ENCODE data around the gene APBB2.

Gene APBB2

GRCh38 chr4:40856840-40857362 lies 357.4 kb downstream of the APBB2 start:
- no peak overlapping the region for H3K23ac ChIP-seq (ENCODE audit: low read length)
- no CpG with 5 or more reads among the region's 51 CpGs for WGBS (ENCODE audit: extremely low coverage, insufficient coverage, insufficient read length)

GRCh38 chr4:40856277-40856839 lies 358.0 kb downstream of the APBB2 start:
- Histone ChIP-seq H3K79me1 (ENCODE audit: low read length) (no peaks in the 10 kb centered on the region), H3K79me2 (ENCODE audit: control insufficient read depth, insufficient read depth, low read length, poor library complexity) (no peaks in the 10 kb centered on the region), H4K8ac (ENCODE audit: low read depth, low read length) (no peak overlapping the region), H3K27ac (ENCODE audit: low read depth, low read length) (no peak overlapping the region), H4K12ac (ENCODE audit: low read depth, low read length) (no peak overlapping the region), H2BK120ac (ENCODE audit: insufficient read depth, low read length, poor library complexity) (no peak overlapping the region), H2AK5ac (ENCODE audit: low read length) (no peak overlapping the region), H3K36me3 (ENCODE audit: control insufficient read depth in 1 of 2, insufficient read depth in 2 of 2, low read length in 2 of 2) (peaks cover 3 to 13% of the 10 kb centered on the region in 2 experiments), H4K91ac (ENCODE audit: low read depth, low read length) (no peak overlapping the region), H3K27me3 (ENCODE audit: insufficient read depth, low read length) (no peaks in the 10 kb centered on the region), H3K4me1 (ENCODE audit: control insufficient read depth in 1 of 2, insufficient read depth in 2 of 2, low read length in 2 of 2) (peaks cover 4% of the 10 kb centered on the region in 2 experiments), H3K23ac (ENCODE audit: low read length) (no peak overlapping the region), H3K4me3 (ENCODE audit: low read depth, low read length) (peak overlapping the region; percentile 63), H2BK5ac (ENCODE audit: low read depth, low read length, poor library complexity) (no peak overlapping the region), H3K14ac (ENCODE audit: low read length) (no peak overlapping the region), H3K9me3 (ENCODE audit: insufficient read depth, low read depth, low read length) (no peaks in the 10 kb centered on the region), H3K18ac (ENCODE audit: low read length) (no peak overlapping the region), H3K4me2 (ENCODE audit: low read length) (peak overlapping the region; percentile 86), H2BK12ac (ENCODE audit: low read length) (no peak overlapping the region), H3K4ac (ENCODE audit: low read depth, low read length) (no peak overlapping the region), H2AFZ (ENCODE audit: insufficient read depth, low read length, poor library complexity) (no peak overlapping the region), H3K9ac (ENCODE audit: low read length) (no peak overlapping the region)
- WGBS (ENCODE audit: extremely low coverage, insufficient coverage, insufficient read length): no CpG with 5 or more reads among the region's 16 CpGs
- DNase-seq: no peak

More at GRCh38 chr4:40856840-40857362, 357.4 kb downstream of the APBB2 start:
- Histone ChIP-seq H3K4ac (ENCODE audit: low read depth, low read length) (no peak overlapping the region), H3K4me2 (ENCODE audit: low read length) (peak overlapping the region; percentile 86), H3K79me1 (ENCODE audit: low read length) (no peaks in the 10 kb centered on the region), H2AK5ac (ENCODE audit: low read length) (no peak overlapping the region), H3K27ac (ENCODE audit: low read depth, low read length) (no peak overlapping the region), H3K4me3 (ENCODE audit: low read depth, low read length) (peak overlapping the region; percentile 63), H3K14ac (ENCODE audit: low read length) (no peak overlapping the region), H4K8ac (ENCODE audit: low read depth, low read length) (no peak overlapping the region), H3K79me2 (ENCODE audit: control insufficient read depth, insufficient read depth, low read length, poor library complexity) (no peaks in the 10 kb centered on the region), H2BK120ac (ENCODE audit: insufficient read depth, low read length, poor library complexity) (no peak overlapping the region), H3K4me1 (ENCODE audit: control insufficient read depth in 1 of 2, insufficient read depth in 2 of 2, low read length in 2 of 2) (peaks cover 4% of the 10 kb centered on the region in 2 experiments), H3K18ac (ENCODE audit: low read length) (no peak overlapping the region), H3K9ac (ENCODE audit: low read length) (no peak overlapping the region), H3K36me3 (ENCODE audit: control insufficient read depth in 1 of 2, insufficient read depth in 2 of 2, low read length in 2 of 2) (peaks cover 3 to 13% of the 10 kb centered on the region in 2 experiments), H4K91ac (ENCODE audit: low read depth, low read length) (no peak overlapping the region), H3K9me3 (ENCODE audit: insufficient read depth, low read depth, low read length) (no peaks in the 10 kb centered on the region), H2BK5ac (ENCODE audit: low read depth, low read length, poor library complexity) (no peak overlapping the region), H3K27me3 (ENCODE audit: insufficient read depth, low read length) (no peaks in the 10 kb centered on the region), H4K12ac (ENCODE audit: low read depth, low read length) (no peak overlapping the region), H2AFZ (ENCODE audit: insufficient read depth, low read length, poor library complexity) (no peak overlapping the region), H2BK12ac (ENCODE audit: low read length) (no peak overlapping the region)
- peak; percentile 63 to 82 for DNase-seq

- H2BK12ac ChIP-seq (ENCODE audit: low read length): no peak overlapping the region
- peaks cover 1 to 5% of the 10 kb centered on the region in 2 experiments for H3K36me3 ChIP-seq (ENCODE audit: control insufficient read depth in 1 of 2, insufficient read depth in 2 of 2, low read length in 2 of 2)
- H3K14ac ChIP-seq (ENCODE audit: low read length): no peak overlapping the region
- DNase-seq: no peak
- H2BK5ac ChIP-seq (ENCODE audit: low read depth, low read length, poor library complexity): no peak overlapping the region
- no peak overlapping the region for H4K12ac ChIP-seq (ENCODE audit: low read depth, low read length)
- H4K8ac ChIP-seq (ENCODE audit: low read depth, low read length): no peak overlapping the region
- no peaks in the 10 kb centered on the region for H3K79me1 ChIP-seq (ENCODE audit: low read length)
- no peaks in the 10 kb centered on the region for H3K27me3 ChIP-seq (ENCODE audit: insufficient read depth, low read length)
- H2BK120ac ChIP-seq (ENCODE audit: insufficient read depth, low read length, poor library complexity): no peak overlapping the region
- no peaks in the 10 kb centered on the region for H3K9me3 ChIP-seq (ENCODE audit: insufficient read depth, low read depth, low read length)
- no peak overlapping the region for H3K4ac ChIP-seq (ENCODE audit: low read depth, low read length)
- H3K23ac ChIP-seq (ENCODE audit: low read length): no peak overlapping the region
- no peak overlapping the region for H2AFZ ChIP-seq (ENCODE audit: insufficient read depth, low read length, poor library complexity)
- H3K27ac ChIP-seq (ENCODE audit: low read depth, low read length): no peak overlapping the region
- no peak overlapping the region for H3K4me2 ChIP-seq (ENCODE audit: low read length)
- no peak overlapping the region for H4K91ac ChIP-seq (ENCODE audit: low read depth, low read length)
- H3K4me3 ChIP-seq (ENCODE audit: low read depth, low read length): no peak overlapping the region
- H3K79me2 ChIP-seq (ENCODE audit: control insufficient read depth, insufficient read depth, low read length, poor library complexity): no peaks in the 10 kb centered on the region
- H3K18ac ChIP-seq (ENCODE audit: low read length): no peak overlapping the region
- H3K9ac ChIP-seq (ENCODE audit: low read length): no peak overlapping the region
- no CpG with 5 or more reads among the region's 4 CpGs for WGBS (ENCODE audit: extremely low coverage, insufficient coverage, insufficient read length)
- H3K4me1 ChIP-seq (ENCODE audit: control insufficient read depth in 1 of 2, insufficient read depth in 2 of 2, low read length in 2 of 2): no peaks in the 10 kb centered on the region
- no peak overlapping the region for H2AK5ac ChIP-seq (ENCODE audit: low read length)
These were observed 363.8 kb downstream of the APBB2 start for GRCh38 chr4:40850496-40850895.

GRCh38 chr4:40848940-40849339 lies 365.4 kb downstream of the APBB2 start:
- Histone ChIP-seq H3K14ac (ENCODE audit: low read length) (no peak overlapping the region), H2AK5ac (ENCODE audit: low read length) (no peak overlapping the region), H3K4me3 (ENCODE audit: low read depth, low read length) (no peak overlapping the region), H3K36me3 (ENCODE audit: control insufficient read depth in 1 of 2, insufficient read depth in 2 of 2, low read length in 2 of 2) (peaks cover 3 to 4% of the 10 kb centered on the region in 2 experiments), H3K4me1 (ENCODE audit: control insufficient read depth in 1 of 2, insufficient read depth in 2 of 2, low read length in 2 of 2) (no peaks in the 10 kb centered on the region), H2AFZ (ENCODE audit: insufficient read depth, low read length, poor library complexity) (no peak overlapping the region), H2BK12ac (ENCODE audit: low read length) (no peak overlapping the region), H3K9ac (ENCODE audit: low read length) (no peak overlapping the region), H4K91ac (ENCODE audit: low read depth, low read length) (no peak overlapping the region), H3K79me1 (ENCODE audit: low read length) (no peaks in the 10 kb centered on the region), H3K79me2 (ENCODE audit: control insufficient read depth, insufficient read depth, low read length, poor library complexity) (no peaks in the 10 kb centered on the region), H2BK120ac (ENCODE audit: insufficient read depth, low read length, poor library complexity) (no peak overlapping the region), H3K4me2 (ENCODE audit: low read length) (no peak overlapping the region), H2BK5ac (ENCODE audit: low read depth, low read length, poor library complexity) (no peak overlapping the region), H3K23ac (ENCODE audit: low read length) (peak overlapping the region; percentile 38), H3K27ac (ENCODE audit: low read depth, low read length) (no peak overlapping the region), H3K27me3 (ENCODE audit: insufficient read depth, low read length) (no peaks in the 10 kb centered on the region), H3K18ac (ENCODE audit: low read length) (no peak overlapping the region), H4K12ac (ENCODE audit: low read depth, low read length) (no peak overlapping the region), H3K4ac (ENCODE audit: low read depth, low read length) (no peak overlapping the region), H4K8ac (ENCODE audit: low read depth, low read length) (no peak overlapping the region), H3K9me3 (ENCODE audit: insufficient read depth, low read depth, low read length) (peaks cover 2% of the 10 kb centered on the region)
- no peak for DNase-seq
- WGBS (ENCODE audit: extremely low coverage, insufficient coverage, insufficient read length): no CpG with 5 or more reads among the region's 3 CpGs
